Lung (tissue), 12 donors: ENCODE measurements around the gene AP4B1. TPM values are rescaled to one million over a fixed set of nuclear protein-coding genes. Genes with fewer than 3 reads are reported as not detected.

ENCODE experiments used
- ATAC-seq: fragments of 200-7000 bp; cut with Tn5 transposase; one replicate; pipeline ENCODE4 v1.9.1; 2020; ENCODE audit warnings: moderate number of reproducible peaks; ENCODE audit not compliant: insufficient read depth, low FRiP score
- DNase-seq, 3 donors: peaks; one replicate each; pipeline ENCODE4 v3.0.0-alpha.2; 2013 to 2017
- H3K27ac ChIP-seq, 2 donors: one replicate each; pipeline ENCODE4 v1.5.1; 2013; ENCODE audit warnings: mild to moderate bottlenecking in 2 of 2, moderate library complexity in 2 of 2, control low read depth in 1 of 2, inconsistent platforms in 1 of 2, low read depth in 1 of 2, low read length in 1 of 2
- H3K27me3 ChIP-seq, 3 donors: one replicate each; pipeline ENCODE4 v1.5.1; 2013; ENCODE audit warnings: low read length in 2 of 3; ENCODE audit not compliant: control insufficient read depth in 3 of 3, insufficient read depth in 3 of 3
- H3K36me3 ChIP-seq, 4 donors: one replicate each; pipeline ENCODE4 v1.5.1; 2013; ENCODE audit warnings: low read length in 4 of 4, mild to moderate bottlenecking in 1 of 4, moderate library complexity in 1 of 4; ENCODE audit not compliant: control insufficient read depth in 4 of 4, insufficient read depth in 4 of 4
- H3K4me1 ChIP-seq, 5 donors: one replicate each; pipeline ENCODE4 v1.5.1; 2013; ENCODE audit warnings: low read length in 5 of 5, mild to moderate bottlenecking in 2 of 5, moderate library complexity in 1 of 5; ENCODE audit not compliant: control insufficient read depth in 5 of 5, insufficient read depth in 5 of 5
- H3K4me3 ChIP-seq: one replicate; pipeline ENCODE4 v1.5.1; 2013; ENCODE audit warnings: mild to moderate bottlenecking, control low read depth, moderate library complexity
- H3K9ac ChIP-seq, 2 donors: one replicate each; pipeline ENCODE4 v1.5.1; 2013; ENCODE audit warnings: low read length in 2 of 2, control low read depth in 1 of 2; ENCODE audit not compliant: insufficient read depth in 1 of 2
- H3K9me3 ChIP-seq, 4 donors: one replicate each; pipeline ENCODE4 v1.5.1; 2013; ENCODE audit warnings: low read length in 3 of 4, mild to moderate bottlenecking in 1 of 4, moderate library complexity in 1 of 4; ENCODE audit not compliant: control insufficient read depth in 4 of 4, insufficient read depth in 3 of 4
- WGBS, 2 donors: extraction: QIAGEN DNeasy Blood & Tissue Kit; methylation state at CpG; one replicate each; pipeline ENCODE4 v1.1.7; 2013; 5-methylcytosine and 5-hydroxymethylcytosine counted together
- polyA plus RNA-seq, 2 donors: library from polyadenylated mRNA; stranded (reverse); fragments of 200-250 nt; gene quantifications; one replicate each; pipeline ENCODE4 v1.2.1, GENCODE V29; 2013
- total RNA-seq, 2 donors: library from RNA; depleted of rRNA in 1 of 2; stranded (reverse); fragments of >200 nt in 1 of 2; gene quantifications; one replicate each; pipeline ENCODE4 v1.2.1, GENCODE V29; 2014 to 2021
- TF ChIP-seq, protein P1 (sequence below): IDR thresholded peaks from 2 replicates; pipeline ENCODE4 v1.5.1; 2012; ENCODE audit warnings: mild to moderate bottlenecking; ENCODE audit errors: control extremely low read depth, extremely low read depth
- donor health status: control.
- donor health status: control.
- donor health status: Bipolar disorder and iron deficiency.
- donor health status: healthy.
- donor health status: DM: yes; HTN: yes; CAD: no.

Gene AP4B1
- total and polyA plus RNA-seq, 4 donors: 12.8 to 43.9 (median 18.9) TPM

DNA sequence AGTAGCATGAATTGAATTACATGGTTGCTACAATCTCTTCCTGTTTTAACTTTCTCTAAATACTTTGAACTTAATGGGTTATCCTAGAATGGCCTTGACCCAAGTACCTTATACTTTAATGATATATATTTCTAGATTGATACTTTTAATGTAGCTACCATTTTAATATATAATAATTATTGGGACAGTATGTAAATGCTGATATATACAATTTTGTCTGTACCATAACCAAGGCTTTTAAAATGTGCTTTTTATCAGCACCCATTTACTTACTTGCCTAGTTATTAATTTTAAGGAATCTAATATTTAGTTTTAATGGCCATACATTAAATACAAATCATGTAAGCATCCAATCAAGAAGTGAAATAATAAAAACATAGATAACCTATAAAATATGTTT lies 37.9 kb upstream of the AP4B1 start:
- no peak for DNase-seq

GRCh38 chr1:113941245-113941559 lies 36.6 kb upstream of the AP4B1 start:
- Histone ChIP-seq H3K27ac (no peak overlapping the region), H3K4me1 (peaks cover 0 to 14% (median 8%) of the 10 kb centered on the region in 5 donors), H3K36me3 (peaks cover 9 to 22% (median 13%) of the 10 kb centered on the region in 4 donors), H3K9ac (no peak overlapping the region), H3K9me3 (no peaks in the 10 kb centered on the region), H3K27me3 (no peaks in the 10 kb centered on the region), H3K4me3 (no peak overlapping the region)
- ATAC-seq: no peak
- 82 to 85% methylated on average over 7 of the region's 7 CpGs for WGBS, 2 donors
- TF ChIP-seq, protein P1, sequence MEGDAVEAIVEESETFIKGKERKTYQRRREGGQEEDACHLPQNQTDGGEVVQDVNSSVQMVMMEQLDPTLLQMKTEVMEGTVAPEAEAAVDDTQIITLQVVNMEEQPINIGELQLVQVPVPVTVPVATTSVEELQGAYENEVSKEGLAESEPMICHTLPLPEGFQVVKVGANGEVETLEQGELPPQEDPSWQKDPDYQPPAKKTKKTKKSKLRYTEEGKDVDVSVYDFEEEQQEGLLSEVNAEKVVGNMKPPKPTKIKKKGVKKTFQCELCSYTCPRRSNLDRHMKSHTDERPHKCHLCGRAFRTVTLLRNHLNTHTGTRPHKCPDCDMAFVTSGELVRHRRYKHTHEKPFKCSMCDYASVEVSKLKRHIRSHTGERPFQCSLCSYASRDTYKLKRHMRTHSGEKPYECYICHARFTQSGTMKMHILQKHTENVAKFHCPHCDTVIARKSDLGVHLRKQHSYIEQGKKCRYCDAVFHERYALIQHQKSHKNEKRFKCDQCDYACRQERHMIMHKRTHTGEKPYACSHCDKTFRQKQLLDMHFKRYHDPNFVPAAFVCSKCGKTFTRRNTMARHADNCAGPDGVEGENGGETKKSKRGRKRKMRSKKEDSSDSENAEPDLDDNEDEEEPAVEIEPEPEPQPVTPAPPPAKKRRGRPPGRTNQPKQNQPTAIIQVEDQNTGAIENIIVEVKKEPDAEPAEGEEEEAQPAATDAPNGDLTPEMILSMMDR: no peak
- DNase-seq: no peak

More for the DNA sequence above, 37.9 kb upstream of the AP4B1 start:
- TF ChIP-seq, protein P1: no peak
- peaks cover 9 to 22% (median 13%) of the 10 kb centered on the region in 4 donors for H3K36me3 ChIP-seq
- H3K4me1 ChIP-seq: peaks cover 10 to 21% (median 13%) of the 10 kb centered on the region in 5 donors
- H3K27ac ChIP-seq: no peak overlapping the region
- no peaks in the 10 kb centered on the region for H3K27me3 ChIP-seq
- no peaks in the 10 kb centered on the region for H3K9me3 ChIP-seq
- no peak overlapping the region for H3K9ac ChIP-seq
- no peak overlapping the region for H3K4me3 ChIP-seq
- no peak for ATAC-seq

DNA sequence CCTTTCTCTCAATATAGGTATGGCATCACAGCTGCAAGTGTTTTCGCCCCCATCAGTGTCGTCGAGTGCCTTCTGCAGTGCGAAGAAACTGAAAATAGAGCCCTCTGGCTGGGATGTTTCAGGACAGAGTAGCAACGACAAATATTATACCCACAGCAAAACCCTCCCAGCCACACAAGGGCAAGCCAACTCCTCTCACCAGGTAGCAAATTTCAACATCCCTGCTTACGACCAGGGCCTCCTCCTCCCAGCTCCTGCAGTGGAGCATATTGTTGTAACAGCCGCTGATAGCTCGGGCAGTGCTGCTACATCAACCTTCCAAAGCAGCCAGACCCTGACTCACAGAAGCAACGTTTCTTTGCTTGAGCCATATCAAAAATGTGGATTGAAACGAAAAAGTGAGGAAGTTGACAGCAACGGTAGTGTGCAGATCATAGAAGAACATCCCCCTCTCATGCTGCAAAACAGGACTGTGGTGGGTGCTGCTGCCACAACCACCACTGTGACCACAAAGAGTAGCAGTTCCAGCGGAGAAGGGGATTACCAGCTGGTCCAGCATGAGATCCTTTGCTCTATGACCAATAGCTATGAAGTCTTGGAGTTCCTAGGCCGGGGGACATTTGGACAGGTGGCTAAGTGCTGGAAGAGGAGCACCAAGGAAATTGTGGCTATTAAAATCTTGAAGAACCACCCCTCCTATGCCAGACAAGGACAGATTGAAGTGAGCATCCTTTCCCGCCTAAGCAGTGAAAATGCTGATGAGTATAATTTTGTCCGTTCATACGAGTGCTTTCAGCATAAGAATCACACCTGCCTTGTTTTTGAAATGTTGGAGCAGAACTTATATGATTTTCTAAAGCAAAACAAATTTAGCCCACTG lies 36.0 kb upstream of the AP4B1 start:
- Histone ChIP-seq H3K4me3 (no peak overlapping the region), H3K9ac (no peak overlapping the region), H3K9me3 (no peaks in the 10 kb centered on the region), H3K27ac (peak overlapping the region in 1 of 2 donors; percentile 1), H3K36me3 (peaks cover 9 to 22% (median 13%) of the 10 kb centered on the region in 4 donors), H3K27me3 (no peaks in the 10 kb centered on the region), H3K4me1 (peaks cover 0 to 12% (median 4%) of the 10 kb centered on the region in 5 donors)
- WGBS, 2 donors: 40 to 68% methylated on average over 16 of the region's 16 CpGs
- no peak for ATAC-seq
- no peak for DNase-seq
- TF ChIP-seq, protein P1: no peak
